Measurements from ENCODE around the gene ZNF577. TPM values are rescaled to one million over a fixed set of nuclear protein-coding genes. Genes with fewer than 3 reads are reported as not detected.

Gene ZNF577
- total and polyA plus RNA-seq, 2 of the 13 experiments (the other 11 are each of a cell fraction or from before 2014, with no cell fraction given): 5.7 to 7.6 TPM

DNA sequence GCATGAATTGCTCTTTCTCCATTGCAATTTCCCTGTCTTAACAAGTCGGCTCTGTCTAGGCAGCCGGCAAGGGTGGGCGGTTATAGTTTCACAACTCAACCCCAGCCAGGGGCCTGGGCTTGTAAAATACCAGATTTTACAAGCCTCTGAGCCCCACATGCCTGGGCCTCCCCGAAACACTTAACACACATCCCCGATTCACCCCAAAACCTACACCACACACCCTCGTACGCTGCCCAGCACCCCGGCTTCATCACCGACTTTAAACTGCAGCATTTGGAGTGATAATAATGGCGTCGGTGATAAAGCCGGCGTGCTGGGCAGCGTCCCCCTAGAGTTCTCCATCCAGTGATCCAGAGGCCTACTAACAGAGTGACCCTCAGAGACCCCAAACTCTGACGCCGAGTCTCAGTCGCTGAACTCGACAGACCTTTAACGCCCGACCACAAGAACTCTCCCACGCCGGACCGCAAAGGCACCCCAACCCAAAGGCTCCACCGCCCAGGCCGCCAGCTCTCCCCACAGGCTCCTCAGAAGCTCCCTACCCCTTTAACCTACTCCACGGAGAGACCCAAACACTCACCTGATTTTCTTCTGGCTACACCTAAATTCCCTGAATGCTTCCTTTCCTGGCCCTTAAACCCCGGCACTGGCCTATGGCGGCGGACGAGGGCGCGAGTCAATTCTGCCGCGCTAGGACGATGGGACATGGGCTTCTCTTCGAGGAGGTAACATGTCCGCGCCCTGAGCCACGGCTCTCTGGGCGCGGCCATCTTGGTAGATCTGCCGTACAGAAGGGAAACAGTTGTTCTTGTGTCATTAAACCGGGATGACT, 16.8 kb upstream of the ZNF577 start, which contains the start of gene ZNF649 (continued):
- no peak for TF ChIP-seq GPBP1L1 (CRISPR knock-in tag; IDR thresholded peaks at IDR 0.05)
- TF ChIP-seq, protein P1, sequence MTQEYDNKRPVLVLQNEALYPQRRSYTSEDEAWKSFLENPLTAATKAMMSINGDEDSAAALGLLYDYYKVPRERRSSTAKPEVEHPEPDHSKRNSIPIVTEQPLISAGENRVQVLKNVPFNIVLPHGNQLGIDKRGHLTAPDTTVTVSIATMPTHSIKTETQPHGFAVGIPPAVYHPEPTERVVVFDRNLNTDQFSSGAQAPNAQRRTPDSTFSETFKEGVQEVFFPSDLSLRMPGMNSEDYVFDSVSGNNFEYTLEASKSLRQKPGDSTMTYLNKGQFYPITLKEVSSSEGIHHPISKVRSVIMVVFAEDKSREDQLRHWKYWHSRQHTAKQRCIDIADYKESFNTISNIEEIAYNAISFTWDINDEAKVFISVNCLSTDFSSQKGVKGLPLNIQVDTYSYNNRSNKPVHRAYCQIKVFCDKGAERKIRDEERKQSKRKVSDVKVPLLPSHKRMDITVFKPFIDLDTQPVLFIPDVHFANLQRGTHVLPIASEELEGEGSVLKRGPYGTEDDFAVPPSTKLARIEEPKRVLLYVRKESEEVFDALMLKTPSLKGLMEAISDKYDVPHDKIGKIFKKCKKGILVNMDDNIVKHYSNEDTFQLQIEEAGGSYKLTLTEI (CRISPR knock-in tag; conservative IDR thresholded peaks at IDR 0.05): no peak
- TF ChIP-seq ZNF670 (CRISPR knock-in tag; IDR thresholded peaks at IDR 0.05; ENCODE audit: borderline replicate concordance): peak; percentile 62; the same call in 1 of the 2 replicates
- TF ChIP-seq GLI4 (CRISPR knock-in tag; IDR thresholded peaks at IDR 0.05; ENCODE audit: borderline replicate concordance): no peak
- TF ChIP-seq ZFP36L2 (CRISPR knock-in tag; IDR thresholded peaks at IDR 0.05): no peak
- TF ChIP-seq XRCC5 (optimal IDR thresholded peaks at IDR 0.05; ENCODE audit: low read length): peak; percentile 94
- TF ChIP-seq E2F5 (CRISPR knock-in tag; conservative IDR thresholded peaks at IDR 0.05): 0 out of 2 replicates have a peak, but pooled peaks have one; percentile 51
- TF ChIP-seq, protein P2, sequence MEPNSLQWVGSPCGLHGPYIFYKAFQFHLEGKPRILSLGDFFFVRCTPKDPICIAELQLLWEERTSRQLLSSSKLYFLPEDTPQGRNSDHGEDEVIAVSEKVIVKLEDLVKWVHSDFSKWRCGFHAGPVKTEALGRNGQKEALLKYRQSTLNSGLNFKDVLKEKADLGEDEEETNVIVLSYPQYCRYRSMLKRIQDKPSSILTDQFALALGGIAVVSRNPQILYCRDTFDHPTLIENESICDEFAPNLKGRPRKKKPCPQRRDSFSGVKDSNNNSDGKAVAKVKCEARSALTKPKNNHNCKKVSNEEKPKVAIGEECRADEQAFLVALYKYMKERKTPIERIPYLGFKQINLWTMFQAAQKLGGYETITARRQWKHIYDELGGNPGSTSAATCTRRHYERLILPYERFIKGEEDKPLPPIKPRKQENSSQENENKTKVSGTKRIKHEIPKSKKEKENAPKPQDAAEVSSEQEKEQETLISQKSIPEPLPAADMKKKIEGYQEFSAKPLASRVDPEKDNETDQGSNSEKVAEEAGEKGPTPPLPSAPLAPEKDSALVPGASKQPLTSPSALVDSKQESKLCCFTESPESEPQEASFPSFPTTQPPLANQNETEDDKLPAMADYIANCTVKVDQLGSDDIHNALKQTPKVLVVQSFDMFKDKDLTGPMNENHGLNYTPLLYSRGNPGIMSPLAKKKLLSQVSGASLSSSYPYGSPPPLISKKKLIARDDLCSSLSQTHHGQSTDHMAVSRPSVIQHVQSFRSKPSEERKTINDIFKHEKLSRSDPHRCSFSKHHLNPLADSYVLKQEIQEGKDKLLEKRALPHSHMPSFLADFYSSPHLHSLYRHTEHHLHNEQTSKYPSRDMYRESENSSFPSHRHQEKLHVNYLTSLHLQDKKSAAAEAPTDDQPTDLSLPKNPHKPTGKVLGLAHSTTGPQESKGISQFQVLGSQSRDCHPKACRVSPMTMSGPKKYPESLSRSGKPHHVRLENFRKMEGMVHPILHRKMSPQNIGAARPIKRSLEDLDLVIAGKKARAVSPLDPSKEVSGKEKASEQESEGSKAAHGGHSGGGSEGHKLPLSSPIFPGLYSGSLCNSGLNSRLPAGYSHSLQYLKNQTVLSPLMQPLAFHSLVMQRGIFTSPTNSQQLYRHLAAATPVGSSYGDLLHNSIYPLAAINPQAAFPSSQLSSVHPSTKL (CRISPR knock-in tag; IDR thresholded peaks at IDR 0.05): no peak
- no peak for TF ChIP-seq RBM39 (IDR thresholded peaks at IDR 0.05; ENCODE audit: low read depth, low read length, poor library complexity, severe bottlenecking)
- no peak for TF ChIP-seq SRF (IDR thresholded peaks at IDR 0.05; ENCODE audit: low read depth, low read length)
- TF ChIP-seq MXD4 (CRISPR knock-in tag; IDR thresholded peaks at IDR 0.05): no peak
- no peak for TF ChIP-seq MAFG (CRISPR knock-in tag; IDR thresholded peaks at IDR 0.05)
- TF ChIP-seq SKIL (CRISPR knock-in tag; IDR thresholded peaks at IDR 0.05; ENCODE audit: borderline replicate concordance): no peak
- TF ChIP-seq ARNT2 (CRISPR knock-in tag; IDR thresholded peaks at IDR 0.05; ENCODE audit: low read depth): no peak; the same call in 1 of the 2 replicates
- TF ChIP-seq, protein P3, sequence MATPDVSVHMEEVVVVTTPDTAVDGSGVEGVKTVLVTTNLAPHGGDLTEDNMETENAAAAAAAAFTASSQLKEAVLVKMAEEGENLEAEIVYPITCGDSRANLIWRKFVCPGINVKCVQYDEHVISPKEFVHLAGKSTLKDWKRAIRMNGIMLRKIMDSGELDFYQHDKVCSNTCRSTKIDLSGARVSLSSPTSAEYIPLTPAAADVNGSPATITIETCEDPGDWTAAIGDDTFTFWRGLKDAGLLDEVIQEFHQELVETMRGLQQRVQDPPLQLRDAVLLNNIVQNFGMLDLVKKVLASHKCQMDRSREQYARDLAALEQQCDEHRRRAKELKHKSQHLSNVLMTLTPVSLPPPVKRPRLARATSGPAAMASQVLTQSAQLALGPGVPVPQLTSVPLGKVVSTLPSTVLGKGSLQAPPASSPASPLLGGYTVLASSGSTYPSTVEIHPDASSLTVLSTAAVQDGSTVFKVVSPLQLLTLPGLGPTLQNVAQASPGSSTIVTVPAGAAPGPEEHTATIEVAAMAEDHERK (CRISPR knock-in tag; IDR thresholded peaks at IDR 0.05; ENCODE audit: low read depth): no peak
- TF ChIP-seq HOXD1 (CRISPR knock-in tag; IDR thresholded peaks at IDR 0.05): no peak
